ENCODE data around the gene PDE7B.

Gene PDE7B

DNA sequence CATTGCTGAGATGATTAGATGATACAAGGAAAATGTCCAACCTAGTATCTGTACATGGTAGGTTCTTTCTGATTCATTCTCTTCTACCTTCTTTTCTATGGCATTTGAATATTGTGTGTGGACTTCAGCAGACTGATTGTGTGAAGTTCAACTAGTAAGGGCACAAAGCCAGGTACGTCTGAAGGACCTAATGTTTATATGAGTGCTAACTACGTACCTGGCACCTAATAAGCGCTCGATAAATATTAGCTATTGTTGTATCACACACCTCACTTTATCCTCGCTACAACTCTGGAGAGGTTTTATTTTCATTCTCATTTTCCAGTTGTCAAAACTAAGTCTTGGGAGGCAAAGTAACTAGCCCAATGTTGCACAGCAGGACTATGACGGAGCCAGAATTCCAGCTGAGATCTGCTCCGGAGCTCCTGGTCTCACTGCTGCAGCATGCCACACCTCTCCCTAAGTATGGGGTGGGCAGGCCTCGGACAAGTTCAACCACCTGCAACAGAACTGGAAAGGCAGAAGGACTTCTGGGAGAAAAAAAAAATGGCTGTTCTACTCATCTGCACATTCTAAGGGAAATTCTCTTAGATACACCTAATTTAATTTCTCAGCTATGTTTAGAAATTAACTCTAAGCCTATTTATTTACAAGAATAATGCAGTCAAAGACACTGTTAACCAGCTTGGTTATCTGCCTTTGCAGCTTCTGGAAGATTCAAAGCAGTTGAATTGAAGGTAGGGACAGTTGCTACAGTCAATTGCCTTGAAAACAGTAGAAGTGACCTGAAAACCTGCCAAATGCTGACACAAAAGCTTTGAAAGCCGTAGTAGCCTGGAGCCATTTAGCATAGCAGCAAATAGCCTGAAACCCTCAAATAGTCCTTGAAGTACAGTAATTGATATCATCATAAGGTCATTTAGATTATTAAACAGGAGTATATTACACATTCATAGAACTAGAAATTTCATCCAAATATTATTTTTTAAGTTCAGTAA is 165.0 kb downstream of the PDE7B start:
- Mint-ChIP-seq H3K4me1 (ENCODE audit: low read depth) (no peaks in the 10 kb centered on the region), H3K36me3 (ENCODE audit: low read depth) (no peaks in the 10 kb centered on the region), H3K27me3 (ENCODE audit: low read depth) (peaks cover 9% of the 10 kb centered on the region), H3K27ac (no peak overlapping the region), H3K9me3 (no peaks in the 10 kb centered on the region), H3K4me3 (no peak overlapping the region)

GRCh38 chr6:136020691-136021090 is 169.2 kb downstream of the PDE7B start:
- Mint-ChIP-seq H3K27me3 (ENCODE audit: low read depth) (peaks cover 6% of the 10 kb centered on the region), H3K4me3 (no peak overlapping the region), H3K9me3 (no peaks in the 10 kb centered on the region), H3K36me3 (ENCODE audit: low read depth) (no peaks in the 10 kb centered on the region), H3K4me1 (ENCODE audit: low read depth) (no peaks in the 10 kb centered on the region), H3K27ac (no peak overlapping the region)

- Mint-ChIP-seq H3K27me3 (ENCODE audit: low read depth) (peaks cover 6% of the 10 kb centered on the region), H3K4me3 (no peak overlapping the region), H3K4me1 (ENCODE audit: low read depth) (no peaks in the 10 kb centered on the region)
Measured at GRCh38 chr6:136022224-136022874, 170.8 kb downstream of the PDE7B start.

DNA sequence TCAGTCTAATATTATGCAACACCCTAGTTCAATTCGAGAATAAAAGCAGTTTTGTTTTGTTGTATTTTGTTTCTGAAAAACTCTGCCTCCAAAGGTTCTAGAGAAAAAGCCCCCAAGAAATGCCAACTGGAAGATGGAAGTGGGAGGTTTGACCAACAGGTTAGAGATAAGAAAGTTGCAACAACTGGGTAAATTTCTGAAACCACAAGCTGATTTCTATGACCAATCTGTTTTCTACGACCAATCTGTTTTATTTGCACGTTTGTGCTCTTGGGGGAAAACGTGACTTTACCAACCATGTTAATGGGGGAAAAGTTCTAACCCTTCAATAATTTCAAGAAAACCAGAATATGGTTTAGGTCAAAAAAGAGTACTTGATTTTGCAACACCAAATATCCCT is 173.2 kb downstream of the PDE7B start:
- Mint-ChIP-seq H3K9me3 (no peaks in the 10 kb centered on the region), H3K27me3 (ENCODE audit: low read depth) (peaks cover 4% of the 10 kb centered on the region), H3K4me1 (ENCODE audit: low read depth) (no peaks in the 10 kb centered on the region), H3K36me3 (ENCODE audit: low read depth) (no peaks in the 10 kb centered on the region), H3K27ac (no peak overlapping the region), H3K4me3 (no peak overlapping the region)

More at GRCh38 chr6:136022224-136022874, 170.8 kb downstream of the PDE7B start:
- Mint-ChIP-seq H3K27ac (no peak overlapping the region), H3K9me3 (no peaks in the 10 kb centered on the region), H3K36me3 (ENCODE audit: low read depth) (no peaks in the 10 kb centered on the region)

DNA sequence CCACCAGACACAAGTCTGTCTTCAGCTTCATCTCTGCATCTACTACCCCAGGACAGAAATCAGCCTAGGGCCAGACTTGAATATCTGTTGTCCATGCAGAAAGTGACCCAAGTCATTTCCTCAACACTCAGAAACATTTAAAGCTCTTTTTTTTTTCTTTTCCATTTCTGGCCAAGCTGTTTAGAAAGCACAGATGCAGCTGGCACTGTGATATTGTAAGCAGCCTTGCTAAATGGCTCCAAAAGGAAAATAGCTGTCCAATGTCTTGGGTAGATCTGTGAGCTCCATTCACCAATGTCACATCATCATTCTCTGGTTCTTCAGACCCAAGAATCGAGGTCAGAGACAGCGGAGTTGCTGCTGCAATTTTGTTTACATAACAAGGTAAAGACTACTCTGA is 174.2 kb downstream of the PDE7B start:
- H3K27ac Mint-ChIP-seq: no peak overlapping the region

GRCh38 chr6:136030131-136030530 is 178.6 kb downstream of the PDE7B start:
- Mint-ChIP-seq H3K36me3 (ENCODE audit: low read depth) (peaks cover 3% of the 10 kb centered on the region), H3K9me3 (no peaks in the 10 kb centered on the region), H3K27ac (no peak overlapping the region), H3K4me3 (no peak overlapping the region), H3K4me1 (ENCODE audit: low read depth) (peaks cover 1% of the 10 kb centered on the region), H3K27me3 (ENCODE audit: low read depth) (no peaks in the 10 kb centered on the region)

More for the DNA sequence above, 174.2 kb downstream of the PDE7B start:
- no peaks in the 10 kb centered on the region for H3K9me3 Mint-ChIP-seq
- no peaks in the 10 kb centered on the region for H3K4me1 Mint-ChIP-seq (ENCODE audit: low read depth)
- no peak overlapping the region for H3K4me3 Mint-ChIP-seq
- no peaks in the 10 kb centered on the region for H3K36me3 Mint-ChIP-seq (ENCODE audit: low read depth)
- H3K27me3 Mint-ChIP-seq (ENCODE audit: low read depth): no peaks in the 10 kb centered on the region

GRCh38 chr6:136031982-136032381 is 180.5 kb downstream of the PDE7B start:
- H3K4me1 Mint-ChIP-seq (ENCODE audit: low read depth): peaks cover 1% of the 10 kb centered on the region
- no peaks in the 10 kb centered on the region for H3K9me3 Mint-ChIP-seq
- no peak overlapping the region for H3K4me3 Mint-ChIP-seq
- H3K27me3 Mint-ChIP-seq (ENCODE audit: low read depth): peaks cover 3% of the 10 kb centered on the region
- H3K36me3 Mint-ChIP-seq (ENCODE audit: low read depth): peaks cover 3% of the 10 kb centered on the region
- H3K27ac Mint-ChIP-seq: no peak overlapping the region

GRCh38 chr6:136033416-136033815 is 181.9 kb downstream of the PDE7B start:
- peaks cover 9% of the 10 kb centered on the region for H3K27me3 Mint-ChIP-seq (ENCODE audit: low read depth)
- H3K9me3 Mint-ChIP-seq: no peaks in the 10 kb centered on the region
- no peak overlapping the region for H3K4me3 Mint-ChIP-seq
- no peak overlapping the region for H3K27ac Mint-ChIP-seq
- H3K36me3 Mint-ChIP-seq (ENCODE audit: low read depth): peaks cover 3% of the 10 kb centered on the region
- peaks cover 7% of the 10 kb centered on the region for H3K4me1 Mint-ChIP-seq (ENCODE audit: low read depth)

- Mint-ChIP-seq H3K36me3 (ENCODE audit: low read depth) (peaks cover 3% of the 10 kb centered on the region), H3K4me3 (no peak overlapping the region), H3K27me3 (ENCODE audit: low read depth) (peaks cover 9% of the 10 kb centered on the region), H3K9me3 (no peaks in the 10 kb centered on the region), H3K27ac (no peak overlapping the region), H3K4me1 (ENCODE audit: low read depth) (peaks cover 7% of the 10 kb centered on the region)
Measured at GRCh38 chr6:136034422-136034821, 182.9 kb downstream of the PDE7B start.

DNA sequence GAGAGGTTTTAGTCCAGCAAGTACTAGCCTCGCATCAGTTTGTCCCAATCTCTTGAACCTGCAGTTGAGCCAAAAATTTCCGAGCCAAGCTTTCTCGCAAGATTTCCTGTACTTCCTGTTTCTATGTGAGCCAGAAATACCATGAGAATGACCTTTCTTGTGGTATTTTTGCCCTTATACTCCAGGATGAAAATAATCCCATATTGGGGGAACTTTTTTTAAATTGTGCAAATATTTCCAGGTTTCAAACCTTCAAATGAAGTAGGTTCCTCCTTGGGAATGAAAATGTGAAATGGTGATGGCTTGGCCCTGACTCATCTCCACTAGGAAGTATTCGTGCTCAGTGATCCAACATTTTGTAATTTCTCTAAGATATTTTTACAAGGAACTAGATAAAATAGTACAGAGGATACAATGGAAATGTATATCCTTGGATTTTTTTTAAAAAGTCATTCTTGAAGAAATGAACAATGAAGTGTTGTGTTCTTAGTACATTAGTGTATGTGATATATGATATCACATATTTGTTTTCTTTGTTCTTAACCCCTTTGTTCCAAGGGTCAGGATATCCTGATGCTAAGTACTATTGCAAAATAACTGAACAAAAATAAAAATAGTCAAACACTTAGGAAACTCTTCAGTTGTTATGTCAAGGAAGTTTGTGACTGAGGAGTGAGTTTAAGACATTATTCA is 184.0 kb downstream of the PDE7B start:
- H3K9me3 Mint-ChIP-seq: no peaks in the 10 kb centered on the region
- peaks cover 3% of the 10 kb centered on the region for H3K36me3 Mint-ChIP-seq (ENCODE audit: low read depth)
- peaks cover 14% of the 10 kb centered on the region for H3K27me3 Mint-ChIP-seq (ENCODE audit: low read depth)
- H3K4me1 Mint-ChIP-seq (ENCODE audit: low read depth): peaks cover 7% of the 10 kb centered on the region
- H3K4me3 Mint-ChIP-seq: no peak overlapping the region
- no peak overlapping the region for H3K27ac Mint-ChIP-seq

- Mint-ChIP-seq H3K4me1 (ENCODE audit: low read depth) (peaks cover 7% of the 10 kb centered on the region), H3K9me3 (no peaks in the 10 kb centered on the region), H3K27ac (no peak overlapping the region), H3K4me3 (no peak overlapping the region), H3K36me3 (ENCODE audit: low read depth) (peaks cover 3% of the 10 kb centered on the region), H3K27me3 (ENCODE audit: low read depth) (peaks cover 14% of the 10 kb centered on the region)
Measured at GRCh38 chr6:136036071-136036380, 184.5 kb downstream of the PDE7B start.

- peaks cover 3% of the 10 kb centered on the region for H3K36me3 Mint-ChIP-seq (ENCODE audit: low read depth)
- no peaks in the 10 kb centered on the region for H3K9me3 Mint-ChIP-seq
- no peak overlapping the region for H3K27ac Mint-ChIP-seq
- H3K4me1 Mint-ChIP-seq (ENCODE audit: low read depth): peaks cover 7% of the 10 kb centered on the region
- H3K4me3 Mint-ChIP-seq: no peak overlapping the region
- peaks cover 14% of the 10 kb centered on the region for H3K27me3 Mint-ChIP-seq (ENCODE audit: low read depth)
Measured at GRCh38 chr6:136036601-136037000, 185.1 kb downstream of the PDE7B start.

DNA sequence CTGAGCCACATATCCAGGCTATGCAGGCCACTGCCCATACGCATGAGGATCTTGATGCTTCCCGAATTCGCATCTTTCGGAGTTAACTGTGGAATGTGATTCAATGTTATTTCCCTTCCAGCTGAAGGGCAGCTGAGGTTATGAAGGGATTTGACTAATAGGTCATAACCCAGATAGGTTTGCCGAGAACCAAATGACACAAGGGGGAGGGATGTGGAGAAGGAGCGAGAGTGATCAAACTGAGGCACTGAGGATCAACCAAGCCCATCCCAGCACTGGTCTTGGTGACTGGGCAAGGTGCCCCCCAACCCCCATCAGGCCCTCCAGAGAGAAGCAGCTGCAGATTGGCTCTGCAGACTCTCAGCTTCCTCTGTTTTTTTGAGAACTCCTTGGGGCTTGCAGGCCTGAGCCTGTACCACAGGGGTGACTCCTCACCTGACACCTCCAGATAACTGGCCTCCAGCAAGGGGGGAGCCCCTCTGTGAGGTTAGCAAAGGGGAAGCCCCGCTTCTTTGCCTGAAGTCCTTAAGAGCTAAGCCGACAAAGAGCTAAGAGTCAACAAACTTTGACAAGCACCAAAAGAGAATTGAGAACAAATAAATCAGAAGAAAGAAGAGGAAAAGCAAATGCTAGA is 185.9 kb downstream of the PDE7B start:
- H3K27me3 Mint-ChIP-seq (ENCODE audit: low read depth): peaks cover 14% of the 10 kb centered on the region
- no peaks in the 10 kb centered on the region for H3K9me3 Mint-ChIP-seq
- H3K36me3 Mint-ChIP-seq (ENCODE audit: low read depth): peaks cover 3% of the 10 kb centered on the region
- no peak overlapping the region for H3K27ac Mint-ChIP-seq
- H3K4me1 Mint-ChIP-seq (ENCODE audit: low read depth): peaks cover 7% of the 10 kb centered on the region
- no peak overlapping the region for H3K4me3 Mint-ChIP-seq

DNA sequence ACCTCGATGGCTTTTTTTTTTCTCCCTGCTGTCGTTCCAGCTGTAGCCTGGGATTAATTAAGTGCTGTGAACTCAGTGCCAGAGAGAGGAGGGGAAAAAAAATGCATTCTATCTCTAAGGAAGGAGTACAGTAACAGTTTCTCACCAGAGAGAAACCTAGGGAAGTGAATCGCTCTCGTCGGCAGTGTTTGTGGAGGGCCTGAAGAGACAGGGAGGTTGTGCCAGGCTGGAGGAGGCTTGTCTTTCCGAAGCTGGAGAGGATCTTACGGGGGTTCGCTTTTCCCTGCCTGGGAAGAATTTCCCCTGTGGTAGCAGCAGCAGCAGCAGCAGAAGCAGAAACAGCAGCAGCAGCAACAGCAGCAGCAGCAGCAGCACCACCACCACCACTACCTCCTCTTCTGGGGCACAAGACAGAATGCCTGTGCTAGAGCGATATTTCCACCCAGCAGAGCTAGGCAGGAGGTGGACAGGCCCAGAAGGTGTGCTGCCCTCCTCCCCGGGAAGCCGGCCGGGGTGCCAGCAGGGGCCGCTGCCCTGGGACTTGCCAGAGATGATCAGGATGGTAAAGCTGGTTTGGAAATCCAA is 186.5 kb downstream of the PDE7B start:
- Mint-ChIP-seq H3K36me3 (ENCODE audit: low read depth) (peaks cover 3% of the 10 kb centered on the region), H3K4me1 (ENCODE audit: low read depth) (peaks cover 7% of the 10 kb centered on the region), H3K27me3 (ENCODE audit: low read depth) (peaks cover 14% of the 10 kb centered on the region), H3K4me3 (no peak overlapping the region), H3K27ac (no peak overlapping the region), H3K9me3 (no peaks in the 10 kb centered on the region)
